GM18502 (cell line): Measurements from ENCODE around the gene PGGT1B.

Experiments used
- ATAC-seq: cut with Tn5 transposase; IDR thresholded peaks from one replicate; pipeline ENCODE4 v1.9.1; 2021; ENCODE audit warnings: mild to moderate bottlenecking; ENCODE audit not compliant: unreplicated experiment, poor library complexity

The PGGT1B gene

DNA sequence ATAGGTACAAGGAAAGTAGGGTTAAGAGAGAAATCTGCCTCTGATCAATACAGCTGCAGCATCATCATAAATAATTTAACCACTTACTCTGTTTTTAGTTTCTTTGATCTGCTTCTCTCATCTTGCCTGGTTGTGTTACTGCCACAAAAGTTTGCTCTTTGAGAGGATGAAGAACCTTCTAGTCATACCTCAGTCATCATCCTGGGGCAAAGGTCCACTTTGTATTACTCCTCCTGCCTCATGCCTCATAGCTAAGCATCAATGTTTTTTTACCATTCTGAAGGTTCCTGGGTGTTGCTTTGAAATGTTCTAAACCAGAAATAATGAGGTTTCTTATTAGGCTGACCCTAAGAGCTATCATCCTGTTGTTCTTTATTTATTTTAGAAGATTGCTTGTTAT is 75.9 kb downstream of the PGGT1B start:
- ATAC-seq = no peak

- ATAC-seq = no peak
Observed at GRCh38 chr5:115184770-115185169, 77.9 kb downstream of the PGGT1B start.

- no peak for ATAC-seq
Observed at GRCh38 chr5:115181757-115182156, 80.9 kb downstream of the PGGT1B start.

- ATAC-seq = peak; percentile 66
Observed at GRCh38 chr5:115180165-115180709, 82.4 kb downstream of the PGGT1B start.

DNA sequence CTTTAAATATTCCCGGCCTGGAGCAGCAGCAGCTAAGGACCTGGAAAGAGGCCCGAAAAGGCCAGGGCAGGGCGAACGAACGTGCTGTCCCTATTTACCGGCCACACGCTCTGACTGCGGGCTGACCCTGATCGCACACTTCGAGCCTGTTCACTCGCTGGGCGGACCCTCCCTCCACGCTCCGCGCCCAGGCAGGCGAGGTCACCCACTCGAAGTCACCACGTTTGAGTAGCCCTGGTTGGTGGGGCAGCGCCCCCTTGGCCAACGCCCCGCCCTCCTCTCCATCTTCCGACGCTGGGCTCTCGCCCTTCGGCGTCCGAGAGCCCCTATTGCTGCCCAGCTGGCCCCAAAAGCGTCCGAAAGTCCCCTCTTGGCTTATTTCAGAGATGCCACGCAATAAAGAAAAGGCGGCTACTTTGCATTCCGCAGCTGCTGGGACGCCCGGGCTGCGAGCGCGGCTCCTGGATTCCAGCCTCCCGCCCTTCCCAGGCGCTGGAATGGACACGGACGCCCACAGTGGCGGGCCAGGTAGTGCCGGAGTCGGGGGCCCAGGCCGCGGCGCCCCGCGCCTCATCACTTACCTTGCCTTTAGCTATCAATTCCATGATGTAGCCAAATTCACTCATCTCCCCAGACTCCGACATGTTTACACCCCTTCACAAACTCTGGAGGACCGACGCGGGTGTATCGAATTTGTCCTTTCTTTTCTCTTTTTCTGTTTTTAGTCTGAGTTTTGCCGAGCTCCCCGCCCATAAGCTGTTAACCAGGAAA is 83.1 kb downstream of the PGGT1B start:
- ATAC-seq = peak; percentile 45

DNA sequence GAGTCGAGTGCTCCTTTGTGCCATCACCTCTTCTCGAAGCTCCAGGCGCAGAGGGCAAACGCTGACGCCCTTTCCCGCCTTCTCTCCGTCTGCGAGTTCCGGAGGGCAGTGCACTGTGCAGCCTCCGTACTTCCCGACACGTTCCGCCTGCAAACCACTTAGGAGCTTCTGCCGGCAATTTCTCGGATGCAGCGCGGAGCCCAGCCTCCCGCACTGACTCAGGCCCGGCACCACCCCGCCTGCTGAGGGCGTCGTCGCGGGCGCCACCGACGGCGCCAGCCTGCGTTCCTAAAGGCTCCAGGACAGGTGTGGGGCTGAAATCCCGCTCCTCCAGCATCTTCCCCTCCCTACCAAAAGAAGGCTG is 83.7 kb downstream of the PGGT1B start:
- no peak for ATAC-seq

GRCh38 chr5:115170929-115171510 is 91.7 kb downstream of the PGGT1B start:
- ATAC-seq = no peak

DNA sequence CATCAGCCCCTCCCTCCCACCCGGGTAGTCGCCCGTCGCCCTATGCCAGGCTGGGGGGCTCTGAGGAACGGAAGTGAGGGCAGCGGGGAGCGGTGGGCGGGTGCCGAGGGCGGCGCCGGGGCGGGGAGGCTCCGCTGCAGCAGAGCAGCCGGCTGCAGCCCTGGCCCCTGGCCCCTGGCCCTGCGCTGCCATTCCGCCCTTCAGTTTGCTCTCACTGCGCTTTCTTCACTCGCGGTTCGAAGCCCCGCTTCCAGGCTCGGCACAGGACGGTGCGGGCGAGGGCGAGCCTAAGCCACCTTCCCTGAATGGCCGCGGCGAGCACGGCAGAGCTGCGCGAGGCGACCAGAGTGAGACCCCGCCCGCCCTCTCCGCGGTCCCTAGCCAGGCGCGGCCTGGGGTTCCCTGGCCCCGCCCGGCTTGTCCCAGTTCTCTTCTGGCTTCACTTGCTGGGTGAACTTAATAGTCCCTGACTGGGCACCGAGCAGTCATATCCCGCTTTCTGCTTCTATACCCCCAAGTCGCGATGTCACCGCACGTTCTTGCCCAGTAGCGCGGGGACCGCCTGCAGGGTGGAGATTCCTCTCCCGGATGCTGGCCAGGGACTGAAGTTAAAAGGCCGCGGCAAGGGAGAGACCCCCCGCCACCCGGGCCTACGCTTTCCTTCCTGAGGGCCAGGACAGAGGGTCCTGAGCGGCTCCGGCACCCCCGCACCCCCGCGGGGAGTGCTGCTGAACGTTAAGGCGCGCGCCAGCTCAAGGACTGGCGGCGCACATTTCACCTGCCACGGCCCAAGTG is 92.3 kb downstream of the PGGT1B start:
- ATAC-seq = peak; percentile 56

- peak; percentile 99 for ATAC-seq
Observed at GRCh38 chr5:115169487-115170133, 93.1 kb downstream of the PGGT1B start, which contains the start of gene TRIM36. TSS of gene TRIM36 (minus strand) at chr5:115169908. CDS start at chr5:115169634, 274 bp downstream.

DNA sequence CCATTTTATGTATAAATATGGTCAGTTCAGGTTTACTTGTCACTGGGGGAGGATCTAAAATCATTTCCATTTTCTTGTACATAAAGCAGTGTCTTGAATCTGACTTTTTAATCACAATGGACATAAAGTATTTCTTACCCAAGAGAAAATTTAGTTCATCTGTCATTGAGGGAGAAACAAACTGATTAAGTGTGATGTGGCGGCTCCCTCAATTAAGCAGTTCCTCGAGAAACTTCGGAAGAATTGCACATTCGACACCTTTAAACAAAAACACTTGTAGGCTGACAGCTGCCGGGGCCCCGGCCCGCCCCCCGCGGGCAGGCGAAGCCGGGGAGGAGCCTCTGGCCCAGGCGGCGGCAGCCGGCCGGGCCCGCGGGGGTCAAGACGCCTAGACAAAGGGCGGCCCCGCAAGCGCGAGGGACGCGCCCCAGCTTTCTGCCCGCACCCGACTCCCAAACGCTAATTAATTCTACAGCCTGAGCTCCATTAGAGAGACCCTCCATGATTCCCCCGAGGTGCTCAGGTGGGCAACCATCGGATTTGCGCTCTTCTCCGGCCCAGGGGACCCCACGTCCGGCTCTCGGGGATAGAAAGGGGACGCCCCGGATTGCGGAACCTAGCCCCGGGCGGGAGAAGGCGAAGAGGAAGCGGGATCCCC is 93.7 kb downstream of the PGGT1B start:
- ATAC-seq = peak; percentile 15

DNA sequence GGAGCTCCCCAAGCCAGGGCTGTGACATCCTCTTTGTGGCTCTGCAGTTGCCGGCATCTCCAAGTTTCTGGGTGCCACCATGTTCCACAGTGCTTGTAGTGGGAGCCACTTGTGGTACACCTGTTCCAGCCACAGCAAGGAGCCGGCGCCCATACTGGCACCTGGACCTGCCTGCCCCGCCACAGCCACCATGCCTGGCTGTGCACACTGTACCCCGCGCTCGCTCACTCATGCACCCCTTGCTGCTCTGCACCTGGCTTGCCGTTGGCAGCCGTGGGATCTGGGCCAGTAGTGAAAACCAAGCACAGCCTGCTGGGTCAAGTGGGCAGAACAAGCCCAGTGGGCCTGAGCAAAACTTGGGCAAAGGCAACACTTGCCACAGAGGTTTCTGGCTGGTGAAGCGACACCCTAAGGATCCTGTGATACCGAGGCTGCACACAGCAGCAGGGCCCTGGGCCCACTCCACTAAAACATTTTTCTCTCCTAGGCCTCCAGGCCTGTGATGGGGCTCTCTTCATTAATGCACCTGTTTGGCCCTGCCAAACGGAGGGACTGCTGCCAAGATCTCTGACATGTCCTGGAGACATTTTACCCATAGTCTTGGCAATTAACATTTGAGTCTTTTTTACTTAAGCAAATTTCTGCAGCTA is 95.8 kb downstream of the PGGT1B start:
- no peak for ATAC-seq

- no peak for ATAC-seq
Observed at GRCh38 chr5:115165790-115166189, 96.9 kb downstream of the PGGT1B start.

- no peak for ATAC-seq
Observed at GRCh38 chr5:115160975-115161475, 101.7 kb downstream of the PGGT1B start.
